GM11168 (cell line): ENCODE measurements around the gene MYCN.
"Not testable (repeated sequence)": the region's sequence is repeated elsewhere in the genome, so short reads cannot be mapped to it uniquely, and the experiment has no call there.

Experiments
- in situ Hi-C: fragments of 300-500 bp; cut with MboI; formaldehyde crosslinking; loops from one replicate; pipeline ENCODE4 v1.12.0; 2022; ENCODE audit warnings: low sequenced_read_pairs; ENCODE audit not compliant: unreplicated experiment

Gene MYCN

DNA sequence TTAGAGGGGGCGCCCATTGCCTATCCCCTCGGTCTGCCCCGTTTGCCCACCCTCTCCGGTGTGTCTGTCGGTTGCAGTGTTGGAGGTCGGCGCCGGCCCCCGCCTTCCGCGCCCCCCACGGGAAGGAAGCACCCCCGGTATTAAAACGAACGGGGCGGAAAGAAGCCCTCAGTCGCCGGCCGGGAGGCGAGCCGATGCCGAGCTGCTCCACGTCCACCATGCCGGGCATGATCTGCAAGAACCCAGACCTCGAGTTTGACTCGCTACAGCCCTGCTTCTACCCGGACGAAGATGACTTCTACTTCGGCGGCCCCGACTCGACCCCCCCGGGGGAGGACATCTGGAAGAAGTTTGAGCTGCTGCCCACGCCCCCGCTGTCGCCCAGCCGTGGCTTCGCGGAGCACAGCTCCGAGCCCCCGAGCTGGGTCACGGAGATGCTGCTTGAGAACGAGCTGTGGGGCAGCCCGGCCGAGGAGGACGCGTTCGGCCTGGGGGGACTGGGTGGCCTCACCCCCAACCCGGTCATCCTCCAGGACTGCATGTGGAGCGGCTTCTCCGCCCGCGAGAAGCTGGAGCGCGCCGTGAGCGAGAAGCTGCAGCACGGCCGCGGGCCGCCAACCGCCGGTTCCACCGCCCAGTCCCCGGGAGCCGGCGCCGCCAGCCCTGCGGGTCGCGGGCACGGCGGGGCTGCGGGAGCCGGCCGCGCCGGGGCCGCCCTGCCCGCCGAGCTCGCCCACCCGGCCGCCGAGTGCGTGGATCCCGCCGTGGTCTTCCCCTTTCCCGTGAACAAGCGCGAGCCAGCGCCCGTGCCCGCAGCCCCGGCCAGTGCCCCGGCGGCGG is 1.7 kb downstream of the MYCN start:
- in situ Hi-C loops: loop anchor here (25.0 kb wide), 1 partner anchor 270 kb away; no protein-coding TSS in a partner anchor

GRCh38 chr2:15942711-15943345 is 2.5 kb downstream of the MYCN start:
- in situ Hi-C loops: loop anchor here (25.0 kb wide), 1 partner anchor 269 kb away; no protein-coding TSS in a partner anchor

DNA sequence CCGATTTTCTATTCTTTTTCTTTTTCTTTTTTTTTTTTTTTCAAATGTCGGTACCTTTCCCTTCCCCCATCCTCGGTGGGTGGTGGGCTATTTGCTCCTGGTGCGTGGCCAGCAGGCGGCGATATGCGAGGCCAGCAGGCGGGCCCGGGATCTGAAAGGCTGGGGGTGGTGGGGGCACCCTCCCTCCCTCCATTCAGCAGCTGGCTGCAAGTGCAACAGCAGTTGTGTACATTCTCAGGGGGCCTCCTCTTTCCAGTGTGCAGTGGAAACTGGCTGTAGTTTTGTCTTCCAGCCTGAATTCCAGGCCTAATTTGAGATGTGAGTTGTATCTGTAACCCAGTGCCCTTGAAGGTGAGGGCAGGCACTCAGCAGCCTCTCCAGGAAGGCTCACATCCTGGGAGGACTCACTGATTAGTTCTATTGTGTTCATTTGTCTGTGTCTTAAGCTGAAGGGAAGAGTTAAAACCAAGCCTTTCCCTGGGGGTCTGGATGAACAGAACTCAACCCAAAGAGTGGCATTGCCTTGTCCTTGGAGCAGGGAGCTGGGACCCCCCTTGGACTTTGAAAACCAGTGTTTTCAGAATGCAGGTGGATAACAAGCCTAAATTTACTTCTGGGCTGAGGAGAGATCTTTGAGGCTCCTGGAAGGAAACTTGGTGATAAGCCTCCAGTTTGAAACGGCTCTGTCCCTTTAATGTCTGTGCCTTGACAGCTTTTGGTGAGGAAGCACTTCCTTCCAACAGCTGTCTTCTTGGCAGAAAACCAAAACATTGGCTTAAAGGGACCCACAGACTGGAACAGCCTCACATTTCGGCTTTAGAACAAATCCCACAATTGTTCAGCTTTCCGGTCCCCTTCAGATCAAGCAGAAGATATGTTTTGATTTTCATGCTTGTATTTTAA is 3.3 kb downstream of the MYCN start:
- in situ Hi-C loops: loop anchor here (25.0 kb wide), 1 partner anchor 269 kb away; no protein-coding TSS in a partner anchor

- in situ Hi-C loops: loop anchor here (25.0 kb wide), 1 partner anchor 268 kb away; no protein-coding TSS in a partner anchor
These were observed 4.1 kb downstream of the MYCN start for GRCh38 chr2:15944325-15945017.

GRCh38 chr2:15945909-15946705 is 5.8 kb downstream of the MYCN start:
- in situ Hi-C loops: loop anchor here (25.0 kb wide), 1 partner anchor 266 kb away; no protein-coding TSS in a partner anchor

DNA sequence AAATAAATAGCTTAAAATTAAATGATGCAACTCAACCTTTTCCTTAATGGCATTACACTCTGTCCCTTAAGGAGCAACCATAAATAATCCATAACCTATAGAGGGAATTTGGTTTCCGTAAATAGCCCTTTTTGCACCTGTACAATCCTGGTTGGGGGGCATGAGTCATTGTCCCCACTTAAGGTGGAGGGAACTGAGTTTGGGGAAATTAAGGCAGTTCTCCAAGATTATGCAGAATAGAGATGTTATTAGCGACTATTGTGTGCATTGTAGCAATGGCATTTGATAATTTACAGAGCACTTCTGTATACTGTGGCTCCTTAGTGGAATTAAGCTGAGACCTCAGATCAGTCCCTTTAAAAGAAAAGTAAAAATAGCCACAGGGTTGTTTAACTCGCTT is 6.6 kb downstream of the MYCN start:
- in situ Hi-C loops: loop anchor here (25.0 kb wide), 1 partner anchor 265 kb away; no protein-coding TSS in a partner anchor

GRCh38 chr2:15947431-15947830 is 7.1 kb downstream of the MYCN start:
- in situ Hi-C loops: loop anchor here (25.0 kb wide), 1 partner anchor 265 kb away; no protein-coding TSS in a partner anchor

GRCh38 chr2:15948704-15948957 is 8.3 kb downstream of the MYCN start:
- in situ Hi-C loops: loop anchor here (25.0 kb wide), 1 partner anchor 264 kb away; no protein-coding TSS in a partner anchor

DNA sequence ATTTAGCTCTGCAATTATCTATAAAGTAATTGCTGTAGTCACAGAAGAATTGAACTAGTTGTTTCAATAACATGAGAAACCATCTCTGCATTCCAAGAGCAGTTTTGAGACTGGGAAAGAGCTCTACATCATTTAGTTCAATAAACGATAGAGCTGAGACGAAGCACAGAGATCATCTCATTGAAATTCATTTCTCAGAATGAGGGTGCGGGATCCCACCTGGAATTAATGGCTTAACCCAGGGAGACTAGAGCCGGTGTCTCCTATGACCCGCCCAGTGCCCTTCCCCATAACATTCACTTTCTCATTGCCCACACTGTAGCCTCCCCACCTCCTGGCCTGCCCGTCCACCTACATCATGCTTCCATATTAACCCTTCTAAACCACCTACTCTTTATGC is 8.8 kb downstream of the MYCN start:
- in situ Hi-C loops: loop anchor here (25.0 kb wide), 1 partner anchor 263 kb away; no protein-coding TSS in a partner anchor

DNA sequence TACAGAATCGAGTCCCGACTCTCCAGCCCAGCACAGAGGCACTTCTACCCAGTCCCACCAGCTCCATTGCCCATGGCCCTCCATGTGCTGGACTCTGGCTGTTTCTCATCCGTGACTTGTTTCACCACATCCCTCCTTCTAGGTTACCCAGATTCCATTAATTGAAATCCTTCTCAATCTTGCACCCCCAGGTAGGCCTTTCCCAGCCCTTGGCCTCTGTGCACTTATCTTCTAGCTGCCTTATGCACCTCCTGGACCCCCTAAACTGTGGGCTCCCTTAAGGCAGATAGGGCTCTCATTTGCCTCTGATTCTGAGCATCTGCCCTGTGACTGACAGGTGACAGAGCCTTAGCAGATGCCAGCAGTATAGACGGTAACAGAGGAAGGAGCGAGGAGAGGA is 9.2 kb downstream of the MYCN start:
- in situ Hi-C loops: loop anchor here (25.0 kb wide), 1 partner anchor 263 kb away; no protein-coding TSS in a partner anchor

GRCh38 chr2:15950088-15950952 is 10.0 kb downstream of the MYCN start:
- in situ Hi-C loops: no loop called here

GRCh38 chr2:15951936-15952335 is 11.6 kb downstream of the MYCN start:
- in situ Hi-C loops: not testable (repeated sequence)

GRCh38 chr2:15952451-15953146 is 12.2 kb downstream of the MYCN start:
- in situ Hi-C loops: no loop called here

- in situ Hi-C loops: no loop called here
These were observed 12.8 kb downstream of the MYCN start for GRCh38 chr2:15953147-15953630.

- in situ Hi-C loops: no loop called here
These were observed 13.7 kb downstream of the MYCN start for GRCh38 chr2:15953891-15954680.

DNA sequence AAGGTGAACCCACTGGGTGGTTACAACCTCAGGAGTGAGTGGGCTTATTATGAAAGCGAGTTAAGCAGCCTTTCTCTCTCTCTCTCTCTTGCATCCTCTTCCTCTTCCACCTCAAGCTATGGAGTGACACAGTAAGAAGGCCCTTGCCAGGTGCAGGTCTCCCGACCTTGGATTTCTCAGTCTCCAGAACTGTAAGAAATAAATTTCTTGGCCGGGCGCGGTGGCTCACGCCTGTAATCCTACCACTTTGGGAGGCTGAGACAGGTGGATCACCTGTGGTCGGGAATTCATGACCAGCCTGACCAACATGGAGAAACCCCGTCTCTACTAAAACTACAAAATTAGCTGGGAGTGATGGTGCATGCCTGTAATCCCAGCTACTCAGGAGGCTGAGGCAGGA is 14.4 kb downstream of the MYCN start:
- in situ Hi-C loops: no loop called here
